NCI-H2227 (cell line): ENCODE measurements around the gene IKBKE.

Experiments used
- DNase-seq: peaks from one replicate; lab custom pipeline; 2025; ENCODE audit not compliant: unreplicated experiment; lab: John Stamatoyannopoulos, UW

Gene IKBKE

DNA sequence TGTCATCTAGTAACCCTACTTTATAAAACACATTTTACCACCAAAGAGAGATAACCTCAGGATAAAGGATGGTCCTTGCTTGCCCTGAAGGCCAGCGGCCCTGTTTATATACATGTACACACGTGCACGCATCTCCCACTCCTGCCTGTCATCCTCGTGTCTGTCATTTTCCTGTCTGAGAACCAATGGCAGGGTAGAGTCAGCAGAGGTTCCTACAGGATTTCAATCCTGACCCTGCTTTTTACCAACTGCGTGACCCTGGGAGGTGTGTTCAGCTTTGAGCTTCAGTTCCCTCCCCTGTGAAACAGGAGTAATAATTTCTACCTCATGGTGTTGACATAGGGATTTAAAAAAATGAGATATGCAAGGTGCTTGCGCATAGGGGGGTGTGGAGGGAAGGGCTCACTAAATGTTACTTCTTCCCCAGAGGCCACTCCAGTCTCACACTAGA lies 24.8 kb downstream of the IKBKE start:
- DNase-seq = no peak

DNA sequence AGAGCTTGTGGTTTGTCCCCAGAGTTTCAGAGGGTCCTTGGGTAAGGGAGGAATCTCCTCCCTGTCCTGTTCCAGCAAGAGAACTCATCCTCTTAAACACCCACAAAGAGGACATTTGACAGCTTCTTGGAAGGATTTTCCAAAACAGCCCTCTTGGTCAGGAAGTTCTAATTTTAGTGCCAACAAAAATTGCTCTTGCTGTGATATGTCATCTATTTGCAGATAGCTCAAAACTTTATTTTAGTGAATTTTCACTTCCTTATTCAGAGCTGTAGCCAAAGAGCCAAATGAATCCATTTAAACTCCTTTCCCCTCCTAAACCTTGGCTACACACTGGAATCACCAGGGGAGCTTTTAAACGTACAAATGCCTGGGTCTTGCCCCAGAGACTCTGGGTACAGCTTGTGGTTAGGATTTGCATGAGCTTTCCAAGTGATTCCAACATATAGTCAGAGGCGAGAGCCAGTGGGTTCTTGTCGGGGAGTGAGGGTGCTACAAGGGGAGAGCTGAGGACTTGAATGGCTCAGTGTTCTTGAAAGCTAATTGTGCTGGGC lies 25.3 kb downstream of the IKBKE start:
- DNase-seq = no peak

DNA sequence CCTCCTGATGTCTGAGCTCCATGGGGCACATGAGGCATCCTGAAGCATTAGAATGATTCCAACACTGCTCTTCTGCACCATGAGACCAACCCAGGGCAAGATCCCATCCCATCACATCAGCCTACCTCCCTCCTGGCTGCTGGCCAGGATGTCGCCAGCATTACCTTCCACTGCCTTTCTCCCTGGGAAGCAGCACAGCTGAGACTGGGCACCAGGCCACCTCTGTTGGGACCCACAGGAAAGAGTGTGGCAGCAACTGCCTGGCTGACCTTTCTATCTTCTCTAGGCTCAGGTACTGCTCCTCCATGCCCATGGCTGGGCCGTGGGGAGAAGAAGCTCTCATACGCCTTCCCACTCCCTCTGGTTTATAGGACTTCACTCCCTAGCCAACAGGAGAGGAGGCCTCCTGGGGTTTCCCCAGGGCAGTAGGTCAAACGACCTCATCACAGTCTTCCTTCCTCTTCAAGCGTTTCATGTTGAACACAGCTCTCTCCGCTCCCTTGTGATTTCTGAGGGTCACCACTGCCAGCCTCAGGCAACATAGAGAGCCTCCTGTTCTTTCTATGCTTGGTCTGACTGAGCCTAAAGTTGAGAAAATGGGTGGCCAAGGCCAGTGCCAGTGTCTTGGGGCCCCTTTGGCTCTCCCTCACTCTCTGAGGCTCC lies 26.0 kb downstream of the IKBKE start:
- DNase-seq = no peak

DNA sequence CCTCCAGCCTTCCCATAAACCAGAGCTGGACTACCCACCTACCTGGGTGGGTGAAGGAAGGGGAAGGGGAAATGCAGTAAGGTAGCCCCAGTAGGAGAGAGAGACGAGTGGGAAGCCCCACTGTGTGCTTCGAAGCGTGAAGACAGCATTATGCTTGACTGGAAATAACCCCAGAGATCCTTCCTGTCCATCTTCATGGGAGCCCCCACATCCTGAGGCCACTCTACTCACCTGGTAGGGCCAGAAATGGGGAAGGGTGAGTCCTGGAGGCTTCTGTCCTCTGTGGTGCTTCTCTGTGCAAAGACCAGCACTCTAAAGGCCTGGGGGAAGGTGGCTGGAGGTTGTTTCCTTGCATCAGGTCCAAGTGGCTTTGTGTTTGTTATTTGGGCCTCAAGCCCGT lies 27.1 kb downstream of the IKBKE start:
- no peak for DNase-seq

DNA sequence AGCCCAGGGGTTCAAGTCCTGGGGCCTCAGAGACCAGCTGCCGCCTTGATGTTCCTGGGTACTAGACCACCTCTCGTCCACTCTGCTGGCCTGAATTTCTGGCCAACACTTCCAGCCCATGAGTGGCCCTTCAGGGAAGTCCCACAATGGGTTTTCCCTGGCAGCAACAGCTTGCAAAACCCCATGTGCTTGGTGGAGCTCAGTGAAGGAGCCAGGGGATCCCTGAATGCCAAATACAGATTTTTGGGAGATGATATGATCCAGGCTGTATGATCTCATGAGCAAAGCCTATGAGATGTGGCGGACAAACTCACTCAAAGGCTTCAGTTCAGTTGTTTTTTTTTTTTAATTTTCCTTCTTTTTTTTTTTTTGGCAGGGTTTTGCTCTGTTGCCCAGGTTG lies 27.5 kb downstream of the IKBKE start:
- no peak for DNase-seq

DNA sequence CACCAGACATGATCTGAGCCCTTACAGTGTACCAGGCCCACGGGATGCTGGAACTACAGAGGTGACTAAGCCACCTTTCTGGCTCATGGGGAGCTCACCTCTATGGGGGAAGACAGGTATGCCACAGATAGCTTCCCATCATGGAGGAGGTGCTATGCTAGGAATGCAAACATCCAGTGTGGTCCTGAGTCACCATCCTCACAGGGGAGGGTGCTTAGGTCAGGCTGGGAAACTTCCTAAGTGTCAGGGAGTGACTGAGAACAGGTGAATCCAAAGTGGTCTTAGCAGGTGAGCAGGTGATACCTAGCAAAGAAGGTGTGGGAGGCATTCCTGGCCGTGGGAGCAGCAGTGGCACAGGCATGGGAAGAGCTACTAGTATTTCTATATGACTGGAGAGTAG lies 28.4 kb downstream of the IKBKE start:
- no peak for DNase-seq

DNA sequence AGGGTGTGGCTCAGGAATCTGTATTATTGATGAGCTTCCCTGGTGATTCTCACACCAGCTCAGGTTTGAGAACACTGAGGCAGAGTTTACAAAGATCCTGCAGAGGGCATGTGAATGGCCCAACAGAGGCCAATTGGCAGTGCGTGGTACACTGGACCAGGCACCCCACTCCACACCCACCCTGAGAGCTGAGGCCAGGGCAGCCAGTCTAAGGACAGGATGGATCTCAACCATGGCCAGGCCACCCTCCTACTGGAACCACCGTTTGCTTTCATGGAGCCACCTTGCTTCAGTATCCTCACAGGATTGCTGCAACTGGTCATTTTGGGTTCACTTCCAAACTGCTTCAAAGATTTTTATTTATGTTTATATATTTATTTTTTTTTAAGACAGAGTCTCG lies 29.8 kb downstream of the IKBKE start:
- no peak for DNase-seq

DNA sequence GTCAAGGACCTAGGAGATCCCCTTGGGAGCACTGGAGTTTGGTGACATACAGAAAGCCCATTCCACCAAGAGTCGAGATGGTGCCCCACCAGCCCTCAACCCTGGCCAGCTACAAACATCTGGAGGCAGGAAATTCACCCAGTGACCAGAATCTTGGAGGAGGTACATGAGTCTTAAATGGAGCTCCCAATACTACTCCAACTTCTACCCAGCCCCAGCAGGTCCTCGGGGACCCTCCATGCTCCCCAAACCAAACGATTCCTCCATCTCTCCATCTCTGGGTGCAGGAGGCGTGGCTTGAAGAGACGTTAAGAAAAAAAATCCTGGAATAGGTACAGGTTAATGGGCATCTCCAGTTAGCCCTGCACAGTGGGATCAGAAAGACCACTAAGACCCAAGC lies 31.6 kb downstream of the IKBKE start:
- DNase-seq = no peak

DNA sequence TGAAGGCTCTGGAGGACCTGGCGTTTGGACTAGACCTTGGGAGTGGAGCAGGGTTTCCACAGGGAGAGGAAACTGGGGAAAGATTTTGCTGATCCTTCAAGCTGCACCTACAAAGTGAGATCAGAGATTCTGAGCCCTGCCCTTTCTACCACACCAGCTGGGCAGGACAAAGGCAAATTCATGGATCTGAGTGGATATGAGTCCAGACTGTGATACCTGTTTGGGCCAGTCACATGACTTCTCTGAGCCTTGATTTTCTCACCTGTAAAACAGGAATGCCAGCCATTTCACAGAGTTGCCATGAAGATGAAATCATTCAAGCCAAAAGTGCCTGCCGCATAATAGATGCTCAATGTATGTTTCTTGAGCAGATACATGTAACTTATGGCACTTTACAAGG lies 32.1 kb downstream of the IKBKE start:
- DNase-seq = no peak

DNA sequence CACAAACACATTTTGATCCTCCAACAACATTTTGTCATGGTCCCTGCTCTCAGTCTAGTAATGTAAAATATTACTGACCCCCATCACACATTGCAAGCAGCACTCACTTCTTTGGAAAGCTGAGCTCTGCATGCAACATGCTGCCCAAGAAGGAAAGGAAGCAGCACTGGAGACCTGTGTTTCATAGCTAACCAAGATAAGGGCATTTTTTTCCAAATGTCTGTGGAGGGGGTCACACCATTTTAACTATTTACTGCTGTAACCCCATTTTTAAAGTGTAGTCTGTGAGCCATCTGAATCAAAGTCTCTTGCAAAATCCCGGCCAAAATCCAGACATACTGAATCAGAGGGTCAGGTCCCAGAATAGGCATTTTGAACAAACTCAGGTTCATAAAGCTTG lies 32.5 kb downstream of the IKBKE start:
- no peak for DNase-seq

DNA sequence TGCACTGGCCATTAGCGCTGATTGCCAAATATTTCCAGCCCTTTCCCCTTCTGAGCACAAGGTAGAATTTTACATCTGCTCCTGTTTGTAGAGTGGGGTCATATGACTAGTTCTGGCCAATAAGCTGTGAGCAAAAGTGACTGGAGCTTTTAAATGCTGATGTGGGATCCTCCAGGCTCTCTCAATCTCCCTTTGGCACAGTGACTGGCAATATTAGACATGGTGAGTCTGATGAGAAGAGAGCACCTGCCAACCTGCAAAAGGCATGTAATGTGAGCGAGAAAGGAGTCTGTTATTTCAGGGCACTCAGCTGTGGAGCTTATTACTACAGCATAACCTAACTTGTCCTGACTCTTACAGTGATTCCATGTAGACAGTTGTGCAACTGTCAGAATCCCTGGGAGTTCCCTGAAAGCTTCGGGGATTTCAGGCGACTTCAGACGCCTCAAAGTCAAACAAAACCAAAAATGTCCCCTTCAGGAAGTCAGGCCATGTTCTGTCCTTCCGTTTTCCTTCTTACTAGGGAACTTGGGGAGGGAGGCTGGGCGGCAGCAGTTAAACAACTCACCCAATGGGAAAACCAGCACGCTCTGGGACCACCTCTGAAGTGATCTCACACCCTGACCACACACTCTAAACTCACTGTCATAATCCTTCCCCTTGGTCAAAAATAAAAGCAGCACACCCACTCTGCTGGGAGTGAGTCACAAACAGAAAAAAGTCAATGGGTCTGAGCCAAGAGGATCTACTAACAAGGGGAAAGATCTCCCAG lies 33.5 kb downstream of the IKBKE start:
- DNase-seq = no peak

DNA sequence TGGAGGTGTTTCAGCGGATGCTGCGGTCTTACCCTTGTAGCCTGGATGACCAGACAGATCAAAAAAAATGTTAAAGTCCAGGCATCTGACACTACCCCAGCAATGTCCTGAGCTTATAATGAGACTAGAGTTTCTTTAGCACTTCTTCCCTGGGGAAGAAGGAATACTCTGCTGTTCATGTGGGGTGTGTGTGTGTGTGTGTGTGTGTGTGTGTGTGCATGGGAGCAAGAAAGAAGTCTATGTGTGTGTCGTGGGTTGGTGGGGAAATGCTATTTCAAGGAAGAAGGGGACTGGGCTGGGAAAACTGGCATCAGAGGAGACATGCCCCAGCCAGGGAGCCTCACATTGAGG lies 34.1 kb downstream of the IKBKE start:
- DNase-seq = no peak

DNA sequence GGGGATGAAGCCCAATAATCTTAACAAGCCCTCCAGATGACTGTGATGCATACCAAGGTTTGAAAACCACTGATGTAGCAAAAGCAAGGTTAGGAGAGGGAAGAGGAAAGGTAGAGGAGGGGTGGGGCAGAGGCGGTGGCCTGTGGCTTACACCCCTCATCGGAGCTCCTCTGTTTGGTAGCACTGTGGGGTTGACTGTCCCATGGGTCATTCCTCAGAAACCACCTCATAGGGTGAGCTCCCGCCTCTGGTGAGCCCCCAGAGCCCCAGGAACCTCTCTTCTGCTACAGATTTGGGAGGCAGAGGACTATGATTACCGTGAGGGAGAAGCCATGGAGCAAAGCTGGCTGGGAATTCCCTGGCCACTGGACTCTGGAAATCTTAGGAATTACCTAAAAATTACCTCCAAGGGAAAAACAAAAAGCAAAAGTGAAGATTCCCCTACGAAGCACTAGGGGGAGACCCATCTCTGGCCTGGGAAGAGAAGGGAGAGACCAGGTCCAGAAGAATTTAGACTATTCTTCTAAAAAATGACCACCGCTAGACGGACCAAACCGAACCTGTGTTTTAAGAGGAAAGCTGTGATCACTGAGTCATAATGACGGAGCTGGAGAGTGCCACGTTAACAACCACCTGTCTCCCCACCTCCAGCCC lies 35.6 kb downstream of the IKBKE start:
- no peak for DNase-seq

DNA sequence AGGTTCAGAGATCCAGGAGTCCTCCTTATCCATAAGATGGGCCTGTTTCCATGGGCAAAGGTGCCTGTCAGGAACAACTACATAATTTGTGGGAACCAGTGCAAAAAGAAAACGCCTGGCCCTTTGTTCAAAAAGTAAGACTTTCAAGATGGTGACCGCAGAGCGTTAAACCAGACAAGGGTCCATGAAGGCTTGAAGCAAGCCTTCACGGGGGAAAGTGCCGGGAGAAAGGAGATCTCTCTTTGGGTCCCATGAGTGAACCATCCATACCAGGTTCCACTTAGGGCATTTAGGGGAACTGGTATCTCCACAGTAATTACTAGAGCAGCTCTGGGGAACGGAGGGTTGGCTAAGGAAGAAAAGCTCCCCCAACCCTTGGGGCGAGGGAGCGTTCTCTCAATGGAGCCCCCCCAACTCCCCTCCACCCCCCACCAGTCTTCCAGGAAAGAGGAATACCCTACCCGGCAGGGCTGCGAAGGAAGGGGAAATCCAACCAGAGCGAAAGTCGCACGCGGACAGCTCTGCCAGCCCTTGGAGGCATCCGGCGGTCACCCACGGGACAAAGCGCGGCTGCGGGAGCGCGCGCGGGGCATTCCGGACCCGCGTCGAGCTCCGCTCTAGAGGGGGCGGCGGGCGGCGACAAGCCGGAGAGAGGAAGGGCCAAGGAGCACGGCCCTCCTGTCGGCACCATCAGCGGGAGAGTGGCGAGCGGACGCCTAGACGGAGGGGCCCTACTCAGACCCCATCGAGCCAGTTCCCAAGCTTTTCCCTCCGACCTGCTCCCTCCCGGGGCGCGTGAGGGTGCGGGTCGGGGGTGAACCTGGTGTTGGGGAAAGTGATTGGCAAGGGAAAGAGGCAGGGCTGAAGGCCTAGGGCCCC lies 36.4 kb downstream of the IKBKE start:
- DNase-seq = no peak

DNA sequence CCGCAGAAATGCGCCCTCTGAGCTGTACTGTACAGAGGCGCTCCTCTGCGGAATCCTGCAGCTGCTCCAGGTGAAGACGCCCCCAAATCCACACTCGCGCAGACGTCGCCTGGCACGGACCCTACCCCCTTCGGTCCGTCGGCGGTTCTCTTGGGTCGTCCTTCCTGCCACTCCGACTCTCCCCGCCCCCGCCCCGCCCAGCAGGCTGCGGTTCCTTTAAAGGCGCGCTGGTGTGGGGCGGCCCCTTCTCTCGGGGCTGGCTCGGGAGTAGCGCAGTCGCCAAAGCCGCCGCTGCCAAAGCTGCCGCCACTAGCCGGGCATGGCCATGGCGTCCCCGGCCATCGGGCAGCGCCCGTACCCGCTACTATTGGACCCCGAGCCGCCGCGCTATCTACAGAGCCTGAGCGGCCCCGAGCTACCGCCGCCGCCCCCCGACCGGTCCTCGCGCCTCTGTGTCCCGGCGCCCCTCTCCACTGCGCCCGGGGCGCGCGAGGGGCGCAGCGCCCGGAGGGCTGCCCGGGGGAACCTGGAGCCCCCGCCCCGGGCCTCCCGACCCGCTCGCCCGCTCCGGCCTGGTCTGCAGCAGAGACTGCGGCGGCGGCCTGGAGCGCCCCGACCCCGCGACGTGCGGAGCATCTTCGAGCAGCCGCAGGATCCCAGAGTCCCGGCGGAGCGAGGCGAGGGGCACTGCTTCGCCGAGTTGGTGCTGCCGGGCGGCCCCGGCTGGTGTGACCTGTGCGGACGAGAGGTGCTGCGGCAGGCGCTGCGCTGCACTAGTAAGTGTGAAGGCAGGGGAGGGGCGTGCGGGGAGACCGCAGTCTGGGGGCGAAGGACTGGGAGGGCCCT lies 37.2 kb downstream of the IKBKE start, which contains the start of gene RASSF5:
Gene RASSF5, plus strand, starts transcription at position 248 of the 846 bp plus-strand sequence. Its CDS starts 72 bp downstream, at position 320.
- DNase-seq = peak; percentile 83

DNA sequence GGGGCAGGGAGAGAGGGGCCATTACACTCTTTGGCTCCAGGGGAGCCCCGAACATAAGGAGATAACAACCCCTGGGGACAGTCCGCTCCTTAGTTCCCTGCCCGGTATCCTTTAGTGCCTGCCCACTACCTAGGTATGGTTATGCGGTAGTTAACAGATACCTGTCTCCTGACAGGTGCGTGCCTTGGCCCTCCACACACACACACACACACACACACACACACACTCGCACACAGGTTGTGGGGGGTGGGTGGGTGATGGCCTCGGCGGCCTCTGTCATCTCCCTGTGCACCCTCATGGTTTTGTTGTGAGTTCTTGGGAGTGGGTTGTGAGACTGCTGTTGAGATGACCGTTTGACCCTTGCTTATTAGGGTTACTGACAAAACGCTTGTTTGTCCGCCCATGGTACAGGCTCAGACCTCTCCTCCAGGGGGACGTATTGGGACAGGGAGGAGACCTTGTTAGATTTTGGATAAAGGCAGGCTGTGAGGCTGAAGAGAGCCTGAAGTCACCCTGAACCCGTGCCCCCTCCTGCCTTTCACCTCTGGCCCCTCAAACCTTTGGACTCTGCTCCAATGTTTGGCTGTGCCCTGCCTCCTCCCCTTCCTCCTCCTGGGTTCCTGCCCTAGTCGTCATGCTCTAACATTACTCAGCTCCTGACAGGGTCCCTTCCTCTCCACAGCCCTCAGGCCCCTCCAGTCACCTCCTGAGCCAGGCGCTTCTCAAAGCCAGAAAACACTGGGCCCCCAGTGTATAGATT lies 38.0 kb downstream of the IKBKE start:
- no peak for DNase-seq

DNA sequence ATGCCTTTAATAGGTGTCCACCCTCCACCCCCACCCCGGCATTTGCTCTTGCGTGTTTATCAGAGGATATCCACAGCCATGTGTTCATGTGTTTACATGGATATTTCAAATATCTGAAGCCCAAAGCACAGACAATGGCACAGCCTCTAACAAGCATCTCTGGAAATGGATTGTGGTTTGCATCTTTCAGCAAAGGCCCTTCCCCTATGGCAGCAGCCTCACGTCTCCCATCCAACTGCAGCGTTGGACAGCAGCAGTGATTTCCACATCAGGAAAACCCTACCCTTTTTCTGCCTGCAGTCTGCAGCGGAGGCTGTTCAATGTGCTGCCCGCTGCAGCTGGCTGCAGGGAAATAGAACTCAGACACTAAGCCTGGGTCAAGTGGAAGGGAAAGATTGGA lies 38.7 kb downstream of the IKBKE start:
- no peak for DNase-seq

DNA sequence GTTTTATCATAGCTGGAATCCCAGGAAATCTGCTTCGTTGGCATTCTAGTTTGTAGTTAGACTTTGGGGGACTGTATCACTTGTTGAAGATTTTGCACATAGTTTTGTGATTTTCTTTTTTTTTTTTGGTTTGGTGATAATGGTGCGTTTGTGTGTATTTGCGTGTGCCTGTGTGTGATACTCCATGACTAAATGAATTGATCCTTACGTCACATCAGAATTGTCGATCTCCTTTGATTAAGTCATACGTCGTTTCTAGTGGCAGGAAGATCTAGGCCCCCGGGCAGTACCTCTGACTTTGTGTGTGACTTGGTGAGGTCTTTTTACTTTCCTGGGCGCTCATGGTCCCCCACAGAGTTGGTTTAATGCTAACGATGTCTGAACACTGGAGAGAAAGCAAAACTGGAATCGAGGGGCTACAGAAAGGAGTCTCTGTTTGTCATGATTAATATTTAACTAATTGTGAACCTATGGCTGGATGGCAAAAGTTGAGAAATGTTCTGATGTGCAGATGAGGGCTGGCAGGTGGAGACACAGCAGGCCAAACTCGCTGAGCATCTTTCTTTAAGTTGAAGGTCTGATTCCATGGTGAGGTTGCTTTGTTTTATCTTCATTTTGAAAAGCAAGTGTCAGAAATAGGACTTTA lies 39.5 kb downstream of the IKBKE start:
- DNase-seq = no peak

DNA sequence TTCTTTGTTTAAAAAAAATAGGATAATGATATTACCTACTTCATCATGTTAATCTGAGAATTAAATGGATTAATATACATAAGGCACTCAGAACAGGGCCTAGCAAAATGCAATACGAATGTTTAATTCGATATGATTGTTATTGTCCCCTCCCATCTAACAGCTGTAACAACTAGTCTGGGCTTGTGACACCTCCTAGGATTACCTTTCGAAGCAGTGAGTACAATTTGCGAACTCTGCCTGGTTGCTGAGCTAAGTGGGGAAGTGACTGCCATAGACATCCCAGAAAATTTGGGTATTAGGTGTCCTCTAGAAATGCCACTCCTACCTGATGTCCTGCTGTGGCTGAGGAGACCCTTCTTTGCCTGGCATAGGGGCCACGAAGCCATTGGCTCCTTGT lies 40.1 kb downstream of the IKBKE start:
- DNase-seq = no peak
